Astrocyte (in vitro differentiated cells and primary cell): ENCODE results near the gene CGB1. TPM values are rescaled to one million over a fixed set of nuclear protein-coding genes. Genes with fewer than 3 reads are reported as not detected.
A peak's percentile ranks its signal among the peaks of the same experiment; 100 is the strongest.

Source experiments
- DNase-seq: peaks from one replicate; pipeline ENCODE4 v3.0.0-alpha.2; 2010; ENCODE audit warnings: low read depth
- FAIRE-seq: peaks from 2 replicates; lab custom pipeline; 2011; peaks lifted over from hg19 to GRCh38; lab: Jason Lieb, UNC
- H2AFZ ChIP-seq: 2 replicates; pipeline ENCODE4 v1.6.0; 2012; ENCODE audit warnings: low read depth, low read length, inconsistent platforms
- H3K27ac ChIP-seq: 2 replicates; pipeline ENCODE4 v1.5.1; 2011; ENCODE audit warnings: low read depth, low read length, inconsistent platforms
- H3K27me3 ChIP-seq: 2 replicates; pipeline ENCODE4 v1.6.0; 2011; ENCODE audit warnings: low read length, inconsistent platforms; ENCODE audit not compliant: insufficient read depth
- H3K36me3 ChIP-seq: 2 replicates; pipeline ENCODE4 v1.5.1; 2011; ENCODE audit warnings: low read length, inconsistent platforms; ENCODE audit not compliant: insufficient read depth
- H3K4me1 ChIP-seq: 2 replicates; pipeline ENCODE4 v1.5.1; 2011; ENCODE audit warnings: low read length, inconsistent platforms; ENCODE audit not compliant: insufficient read depth
- H3K4me2 ChIP-seq: 2 replicates; pipeline ENCODE4 v1.6.0; 2012; ENCODE audit warnings: low read length, inconsistent platforms
- H3K4me3 ChIP-seq: 2 replicates; pipeline ENCODE4 v1.5.1; 2011; ENCODE audit warnings: low read depth, mild to moderate bottlenecking, low read length, inconsistent platforms; ENCODE audit not compliant: insufficient read depth
- H3K79me2 ChIP-seq: 2 replicates; pipeline ENCODE4 v1.6.0; 2012; ENCODE audit warnings: mild to moderate bottlenecking, low read length, inconsistent platforms; ENCODE audit not compliant: insufficient read depth
- H3K9ac ChIP-seq: 2 replicates; pipeline ENCODE4 v1.6.0; 2012; ENCODE audit warnings: mild to moderate bottlenecking, low read length, inconsistent platforms
- H3K9me3 ChIP-seq: 2 replicates; pipeline ENCODE4 v1.5.1; 2012; ENCODE audit warnings: low read depth, mild to moderate bottlenecking, low read length, inconsistent platforms; ENCODE audit not compliant: insufficient read depth
- H4K20me1 ChIP-seq: 2 replicates; pipeline ENCODE4 v1.6.0; 2012; ENCODE audit warnings: low read length, inconsistent platforms; ENCODE audit not compliant: insufficient read depth
- H3K27ac Mint-ChIP-seq: one replicate; pipeline ENCODE4 v1.8.0; 2021; ENCODE audit warnings: mild to moderate bottlenecking, mixed read lengths; ENCODE audit not compliant: unreplicated experiment
- H3K27me3 Mint-ChIP-seq: one replicate; pipeline ENCODE4 v1.8.0; 2021; ENCODE audit warnings: low read depth, mixed read lengths; ENCODE audit not compliant: unreplicated experiment
- H3K36me3 Mint-ChIP-seq: one replicate; pipeline ENCODE4 v1.8.0; 2021; ENCODE audit warnings: low read depth, mixed read lengths; ENCODE audit not compliant: unreplicated experiment
- H3K4me1 Mint-ChIP-seq: one replicate; pipeline ENCODE4 v1.8.0; 2021; ENCODE audit warnings: low read depth, mixed read lengths; ENCODE audit not compliant: unreplicated experiment
- H3K4me3 Mint-ChIP-seq: one replicate; pipeline ENCODE4 v1.8.0; 2021; ENCODE audit warnings: mild to moderate bottlenecking, moderate library complexity, mixed read lengths; ENCODE audit not compliant: unreplicated experiment
- H3K9me3 Mint-ChIP-seq: one replicate; pipeline ENCODE4 v1.8.0; 2021; ENCODE audit warnings: mild to moderate bottlenecking, mixed read lengths; ENCODE audit not compliant: unreplicated experiment
- EZH2 ChIP-seq: IDR thresholded peaks from 2 replicates; pipeline ENCODE4 v1.6.1; 2012; ENCODE audit warnings: mild to moderate bottlenecking, low read length, inconsistent platforms; ENCODE audit not compliant: insufficient read depth
- total RNA-seq: library from RNA; stranded (reverse); gene quantifications from 2 replicates; pipeline ENCODE4 v1.2.1, GENCODE V29; 2021
- TF ChIP-seq, protein P1 (sequence below): IDR thresholded peaks from 2 replicates; pipeline ENCODE4 v1.5.1; 2011; ENCODE audit warnings: low read depth, mild to moderate bottlenecking, inconsistent platforms, low read length, moderate library complexity; ENCODE audit not compliant: insufficient read depth

The CGB1 gene
- total RNA-seq, 1 donor from 2014 or later, result 2.3 TPM

DNA sequence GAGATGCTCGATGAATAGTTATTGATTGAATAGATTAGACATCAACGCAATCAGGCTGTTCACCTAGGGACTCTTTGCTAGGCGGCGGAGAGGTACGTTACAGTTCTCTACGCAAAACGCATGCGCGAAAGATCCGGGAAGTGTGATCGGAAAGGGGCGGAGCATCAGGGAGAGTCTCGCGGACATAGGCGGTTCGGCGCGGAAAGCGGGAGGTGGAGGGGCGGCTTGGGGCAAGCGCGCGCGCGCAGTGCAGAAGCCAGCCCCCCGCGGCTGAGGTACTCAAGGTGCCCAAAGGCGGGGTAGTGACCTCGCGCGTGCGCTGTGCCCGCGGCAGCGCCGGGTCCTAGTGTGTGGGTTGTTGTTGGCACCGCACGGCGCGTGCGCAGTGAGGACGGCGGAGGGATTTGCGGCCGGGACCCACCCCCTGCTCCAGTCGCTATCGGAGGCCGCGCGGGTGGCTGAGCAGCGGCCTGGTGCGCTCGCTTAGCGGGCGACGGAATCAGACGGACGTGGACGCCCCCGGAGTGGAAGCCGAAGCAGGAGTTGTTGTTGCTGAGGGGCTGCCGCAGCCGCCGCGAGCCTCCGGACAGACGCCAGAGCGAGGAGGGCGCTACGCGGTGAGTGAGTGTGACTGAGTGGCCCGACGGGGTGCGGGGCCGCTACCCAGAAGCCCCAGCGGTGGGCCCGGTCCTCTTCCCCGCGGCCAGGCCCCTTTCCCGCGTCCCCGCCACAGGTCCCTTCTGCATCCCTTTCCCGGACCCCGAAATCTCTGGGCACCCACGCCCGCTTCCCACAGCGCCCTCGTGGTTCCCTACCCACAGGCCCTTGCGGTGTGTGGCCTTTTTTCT is 48.5 kb upstream of the CGB1 start, which contains the start of gene SNRNP70:
TSS of gene SNRNP70 (plus strand) at position 432 of the 848 bp plus-strand sequence. CDS start 964 bp downstream, outside the sequence.
- peak within 1 kb of the TSS; percentile 95 for H3K4me2 ChIP-seq
- DNase-seq (peak; percentile 97), FAIRE-seq (peak; percentile 13)
- peaks cover 3% of the 10 kb centered on the region for H3K9me3 ChIP-seq
- peak within 1 kb of the TSS; percentile 91 for H3K27ac ChIP-seq
- peaks cover 14% of the 10 kb centered on the region for H3K36me3 Mint-ChIP-seq
- peaks cover 14% of the 10 kb centered on the region for H3K36me3 ChIP-seq
- H2AFZ ChIP-seq, result peak within 1 kb of the TSS; percentile 90
- H3K27me3 Mint-ChIP-seq, result peaks cover 3% of the 10 kb centered on the region
- H3K27me3 ChIP-seq, result no peaks in the 10 kb centered on the region
- H3K79me2 ChIP-seq, result peaks cover 47% of the 10 kb centered on the region
- H3K4me1 Mint-ChIP-seq, result peaks cover 4% of the 10 kb centered on the region
- TF ChIP-seq EZH2, result no peak
- TF ChIP-seq, protein P1, sequence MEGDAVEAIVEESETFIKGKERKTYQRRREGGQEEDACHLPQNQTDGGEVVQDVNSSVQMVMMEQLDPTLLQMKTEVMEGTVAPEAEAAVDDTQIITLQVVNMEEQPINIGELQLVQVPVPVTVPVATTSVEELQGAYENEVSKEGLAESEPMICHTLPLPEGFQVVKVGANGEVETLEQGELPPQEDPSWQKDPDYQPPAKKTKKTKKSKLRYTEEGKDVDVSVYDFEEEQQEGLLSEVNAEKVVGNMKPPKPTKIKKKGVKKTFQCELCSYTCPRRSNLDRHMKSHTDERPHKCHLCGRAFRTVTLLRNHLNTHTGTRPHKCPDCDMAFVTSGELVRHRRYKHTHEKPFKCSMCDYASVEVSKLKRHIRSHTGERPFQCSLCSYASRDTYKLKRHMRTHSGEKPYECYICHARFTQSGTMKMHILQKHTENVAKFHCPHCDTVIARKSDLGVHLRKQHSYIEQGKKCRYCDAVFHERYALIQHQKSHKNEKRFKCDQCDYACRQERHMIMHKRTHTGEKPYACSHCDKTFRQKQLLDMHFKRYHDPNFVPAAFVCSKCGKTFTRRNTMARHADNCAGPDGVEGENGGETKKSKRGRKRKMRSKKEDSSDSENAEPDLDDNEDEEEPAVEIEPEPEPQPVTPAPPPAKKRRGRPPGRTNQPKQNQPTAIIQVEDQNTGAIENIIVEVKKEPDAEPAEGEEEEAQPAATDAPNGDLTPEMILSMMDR, result no peak
- peaks cover 43% of the 10 kb centered on the region for H4K20me1 ChIP-seq
- H3K4me3 Mint-ChIP-seq, result peak within 1 kb of the TSS; percentile 99
- H3K9me3 Mint-ChIP-seq, result no peaks in the 10 kb centered on the region
- peak within 1 kb of the TSS; percentile 94 for H3K9ac ChIP-seq
- peak within 1 kb of the TSS; percentile 95 for H3K27ac Mint-ChIP-seq
- H3K4me1 ChIP-seq, result peaks cover 19% of the 10 kb centered on the region
- H3K4me3 ChIP-seq, result peak within 1 kb of the TSS; percentile 81

DNA sequence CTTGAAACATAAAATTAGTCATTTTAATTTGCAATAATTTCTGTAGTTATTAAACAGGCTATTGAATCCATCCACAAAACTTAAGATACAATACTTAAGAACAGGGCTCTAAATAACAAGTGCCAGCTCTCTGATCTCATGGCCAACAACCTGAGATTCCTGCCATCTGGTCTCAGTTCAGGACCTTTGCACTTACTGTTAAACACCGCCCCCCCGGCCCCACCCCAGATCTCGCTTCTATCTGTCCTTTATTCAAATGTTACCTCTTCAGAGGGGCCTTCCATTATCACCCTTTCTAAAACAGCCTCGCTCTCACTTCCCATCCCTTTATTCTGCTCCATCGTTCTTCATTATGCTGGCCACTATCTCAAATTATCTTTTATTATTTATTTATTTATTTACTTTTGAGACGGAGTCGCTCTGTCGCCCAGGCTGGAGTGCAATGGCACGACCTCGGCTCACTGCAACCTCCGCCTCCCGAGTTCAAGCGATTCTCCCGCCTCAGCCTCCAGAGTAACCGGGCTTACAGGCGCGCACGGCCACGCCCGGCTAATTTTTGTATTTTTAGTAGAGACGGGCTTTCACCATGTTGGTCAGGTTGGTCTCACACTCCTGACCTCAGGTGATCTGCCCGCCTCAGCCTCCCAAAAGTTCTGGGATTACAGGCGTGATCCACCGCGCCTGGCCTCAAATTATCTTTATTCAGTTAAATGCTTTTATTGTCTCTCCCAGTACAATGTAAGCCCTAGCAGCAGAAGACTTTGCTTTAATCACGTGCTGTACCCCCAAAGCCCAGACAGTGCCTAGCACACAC is 47.7 kb upstream of the CGB1 start:
- H3K27me3 Mint-ChIP-seq, result peaks cover 5% of the 10 kb centered on the region
- Histone ChIP-seq H3K4me1 (peaks cover 19% of the 10 kb centered on the region), H3K9ac (peak overlapping the region; percentile 94), H4K20me1 (peaks cover 35% of the 10 kb centered on the region), H3K36me3 (peaks cover 12% of the 10 kb centered on the region), H2AFZ (peak overlapping the region; percentile 90), H3K27me3 (no peaks in the 10 kb centered on the region), H3K4me2 (peak overlapping the region; percentile 95), H3K4me3 (peak overlapping the region; percentile 81), H3K79me2 (peaks cover 40% of the 10 kb centered on the region), H3K27ac (peak overlapping the region; percentile 91), H3K9me3 (peaks cover 3% of the 10 kb centered on the region)
- TF ChIP-seq, protein P1, result no peak
- no peak for TF ChIP-seq EZH2
- FAIRE-seq (no peak), DNase-seq (no peak)
- H3K4me1 Mint-ChIP-seq, result peaks cover 4% of the 10 kb centered on the region
- peaks cover 12% of the 10 kb centered on the region for H3K36me3 Mint-ChIP-seq
- H3K9me3 Mint-ChIP-seq, result no peaks in the 10 kb centered on the region
- H3K27ac Mint-ChIP-seq, result peak overlapping the region; percentile 22
- peak overlapping the region; percentile 99 for H3K4me3 Mint-ChIP-seq
